ENCODE data around the gene TRIM75.

DNA sequence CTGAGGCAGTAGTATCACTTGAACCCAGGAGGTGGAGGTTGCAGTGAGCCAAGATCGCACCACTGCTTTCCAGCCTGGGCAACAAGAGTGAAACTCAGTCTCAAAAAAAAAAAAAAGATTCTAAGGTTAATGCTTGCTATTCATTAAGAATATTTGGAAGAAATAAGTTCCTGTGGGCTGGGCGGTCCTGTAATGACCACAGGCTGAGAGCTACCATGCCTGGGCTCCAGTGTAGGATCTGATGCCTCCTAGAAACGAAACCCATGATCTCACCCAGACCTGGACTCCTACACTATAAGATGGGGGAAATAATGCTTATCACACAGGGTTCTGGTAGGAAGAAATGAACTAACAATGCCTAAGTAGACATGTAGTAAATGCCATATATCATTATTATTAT is 41.2 kb downstream of the TRIM75 start:
- TF ChIP-seq, protein P1, sequence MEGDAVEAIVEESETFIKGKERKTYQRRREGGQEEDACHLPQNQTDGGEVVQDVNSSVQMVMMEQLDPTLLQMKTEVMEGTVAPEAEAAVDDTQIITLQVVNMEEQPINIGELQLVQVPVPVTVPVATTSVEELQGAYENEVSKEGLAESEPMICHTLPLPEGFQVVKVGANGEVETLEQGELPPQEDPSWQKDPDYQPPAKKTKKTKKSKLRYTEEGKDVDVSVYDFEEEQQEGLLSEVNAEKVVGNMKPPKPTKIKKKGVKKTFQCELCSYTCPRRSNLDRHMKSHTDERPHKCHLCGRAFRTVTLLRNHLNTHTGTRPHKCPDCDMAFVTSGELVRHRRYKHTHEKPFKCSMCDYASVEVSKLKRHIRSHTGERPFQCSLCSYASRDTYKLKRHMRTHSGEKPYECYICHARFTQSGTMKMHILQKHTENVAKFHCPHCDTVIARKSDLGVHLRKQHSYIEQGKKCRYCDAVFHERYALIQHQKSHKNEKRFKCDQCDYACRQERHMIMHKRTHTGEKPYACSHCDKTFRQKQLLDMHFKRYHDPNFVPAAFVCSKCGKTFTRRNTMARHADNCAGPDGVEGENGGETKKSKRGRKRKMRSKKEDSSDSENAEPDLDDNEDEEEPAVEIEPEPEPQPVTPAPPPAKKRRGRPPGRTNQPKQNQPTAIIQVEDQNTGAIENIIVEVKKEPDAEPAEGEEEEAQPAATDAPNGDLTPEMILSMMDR (IDR thresholded peaks at IDR 0.05) = no peak
- TF ChIP-seq POLR2A (IDR thresholded peaks at IDR 0.05; ENCODE audit: low read depth) = no peak
- no peak for TF ChIP-seq EP300 (IDR thresholded peaks at IDR 0.05)
